Osteocyte (in vitro differentiated cells): Measurements from ENCODE around the gene ZNF19. TPM values are rescaled to one million over a fixed set of nuclear protein-coding genes. Genes with fewer than 3 reads are reported as not detected.

Experiments used
- DNase-seq: peaks from one replicate; pipeline ENCODE4 v3.0.0; 2021; ENCODE audit warnings: mixed read lengths; ENCODE audit not compliant: unreplicated experiment; ENCODE audit errors: extremely low spot score
- H3K27ac Mint-ChIP-seq: one replicate; pipeline ENCODE4 v1.8.0; 2021; ENCODE audit warnings: mild to moderate bottlenecking, mixed read lengths; ENCODE audit not compliant: unreplicated experiment
- H3K27me3 Mint-ChIP-seq: one replicate; pipeline ENCODE4 v1.8.0; 2021; ENCODE audit warnings: mixed read lengths; ENCODE audit not compliant: unreplicated experiment
- H3K36me3 Mint-ChIP-seq: one replicate; pipeline ENCODE4 v1.8.0; 2021; ENCODE audit warnings: mixed read lengths; ENCODE audit not compliant: unreplicated experiment
- H3K4me1 Mint-ChIP-seq: one replicate; pipeline ENCODE4 v1.8.0; 2021; ENCODE audit warnings: mixed read lengths; ENCODE audit not compliant: unreplicated experiment
- H3K4me3 Mint-ChIP-seq: one replicate; pipeline ENCODE4 v1.8.0; 2021; ENCODE audit warnings: mild to moderate bottlenecking, moderate library complexity, mixed read lengths; ENCODE audit not compliant: unreplicated experiment
- H3K9me3 Mint-ChIP-seq: one replicate; pipeline ENCODE4 v1.8.0; 2021; ENCODE audit warnings: mixed read lengths; ENCODE audit not compliant: unreplicated experiment
- CTCF ChIP-seq: fragments of 200-600 bp; sonication (generic); IDR thresholded peaks from 2 replicates; pipeline ENCODE4 v1.5.0; 2021; ENCODE audit warnings: antibody characterized with exemption, mild to moderate bottlenecking, moderate library complexity
- total RNA-seq: library from RNA; stranded (reverse); gene quantifications from 2 replicates; pipeline ENCODE4 v1.2.1, GENCODE V29; 2021

The ZNF19 gene
- total RNA-seq, 1 donor from 2014 or later, result 5.8 TPM

GRCh38 chr16:71430744-71431143 is 58.4 kb downstream of the ZNF19 start:
- H3K27ac Mint-ChIP-seq, result no peak overlapping the region
- H3K4me3 Mint-ChIP-seq, result no peak overlapping the region
- TF ChIP-seq CTCF, result no peak
- H3K36me3 Mint-ChIP-seq, result no peaks in the 10 kb centered on the region
- H3K4me1 Mint-ChIP-seq, result peaks cover 3% of the 10 kb centered on the region
- peaks cover 7% of the 10 kb centered on the region for H3K9me3 Mint-ChIP-seq
- peaks cover 9% of the 10 kb centered on the region for H3K27me3 Mint-ChIP-seq
- DNase-seq, result no peak

- TF ChIP-seq CTCF, result no peak
- Mint-ChIP-seq H3K4me1 (peaks cover 3% of the 10 kb centered on the region), H3K27me3 (peaks cover 17% of the 10 kb centered on the region), H3K4me3 (no peak overlapping the region), H3K27ac (no peak overlapping the region), H3K36me3 (no peaks in the 10 kb centered on the region), H3K9me3 (peaks cover 7% of the 10 kb centered on the region)
- DNase-seq, result no peak
Measured at GRCh38 chr16:71429581-71429980, 59.5 kb downstream of the ZNF19 start.

GRCh38 chr16:71428883-71429282 is 60.2 kb downstream of the ZNF19 start:
- Mint-ChIP-seq H3K9me3 (peaks cover 7% of the 10 kb centered on the region), H3K27ac (no peak overlapping the region), H3K36me3 (no peaks in the 10 kb centered on the region), H3K4me1 (peaks cover 3% of the 10 kb centered on the region), H3K27me3 (peaks cover 21% of the 10 kb centered on the region), H3K4me3 (no peak overlapping the region)
- TF ChIP-seq CTCF, result no peak
- no peak for DNase-seq

- Mint-ChIP-seq H3K27ac (no peak overlapping the region), H3K36me3 (no peaks in the 10 kb centered on the region), H3K4me3 (no peak overlapping the region), H3K4me1 (peaks cover 3% of the 10 kb centered on the region), H3K27me3 (peaks cover 22% of the 10 kb centered on the region), H3K9me3 (peaks cover 7% of the 10 kb centered on the region)
- TF ChIP-seq CTCF, result no peak
- DNase-seq, result no peak
Measured at GRCh38 chr16:71428385-71428784, 60.7 kb downstream of the ZNF19 start.

- Mint-ChIP-seq H3K4me1 (peaks cover 3% of the 10 kb centered on the region), H3K36me3 (no peaks in the 10 kb centered on the region), H3K27ac (no peak overlapping the region), H3K9me3 (peaks cover 7% of the 10 kb centered on the region), H3K27me3 (peaks cover 22% of the 10 kb centered on the region), H3K4me3 (no peak overlapping the region)
- no peak for TF ChIP-seq CTCF
- no peak for DNase-seq
Measured at GRCh38 chr16:71426880-71427615, 62.1 kb downstream of the ZNF19 start.
